LNCAP (cell line): ENCODE data around the gene CCL25.

ENCODE experiments used
- CTCF ChIP-seq: fragments of 450-650 bp; IDR thresholded peaks from 2 replicates; pipeline ENCODE4 v1.5.1; 2017; ENCODE audit warnings: mild to moderate bottlenecking

CCL25 gene

GRCh38 chr19:8094336-8094735 lies 41.8 kb downstream of the CCL25 start:
- no peak for TF ChIP-seq CTCF

DNA sequence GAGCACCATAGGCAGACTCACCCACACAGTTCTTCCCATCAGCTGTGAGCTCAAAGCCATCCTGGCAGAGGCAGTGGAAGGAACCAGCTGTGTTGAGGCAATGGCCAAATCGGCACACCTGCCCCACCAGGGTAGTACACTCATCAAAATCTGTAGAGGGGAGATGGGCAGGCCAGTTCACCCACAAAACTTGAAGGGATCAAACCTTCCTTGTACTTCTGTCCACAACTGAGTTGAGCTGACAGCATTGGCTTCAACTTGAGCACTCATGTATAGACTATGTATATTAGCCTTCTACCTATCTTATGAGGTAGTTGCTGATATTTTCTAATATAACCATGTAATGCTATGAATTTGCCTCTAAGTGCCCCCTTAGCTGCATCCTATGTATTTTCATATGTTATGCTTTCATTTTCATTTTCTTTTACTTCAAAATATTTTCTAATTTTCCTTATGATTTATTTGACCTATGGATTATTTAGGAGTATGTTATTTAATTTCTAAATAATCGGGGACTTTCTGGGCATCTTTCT lies 42.9 kb downstream of the CCL25 start:
- TF ChIP-seq CTCF, result no peak

- no peak for TF ChIP-seq CTCF
Observed at GRCh38 chr19:8096071-8096470, 43.5 kb downstream of the CCL25 start.

- no peak for TF ChIP-seq CTCF
Observed at GRCh38 chr19:8097198-8097597, 44.6 kb downstream of the CCL25 start.

DNA sequence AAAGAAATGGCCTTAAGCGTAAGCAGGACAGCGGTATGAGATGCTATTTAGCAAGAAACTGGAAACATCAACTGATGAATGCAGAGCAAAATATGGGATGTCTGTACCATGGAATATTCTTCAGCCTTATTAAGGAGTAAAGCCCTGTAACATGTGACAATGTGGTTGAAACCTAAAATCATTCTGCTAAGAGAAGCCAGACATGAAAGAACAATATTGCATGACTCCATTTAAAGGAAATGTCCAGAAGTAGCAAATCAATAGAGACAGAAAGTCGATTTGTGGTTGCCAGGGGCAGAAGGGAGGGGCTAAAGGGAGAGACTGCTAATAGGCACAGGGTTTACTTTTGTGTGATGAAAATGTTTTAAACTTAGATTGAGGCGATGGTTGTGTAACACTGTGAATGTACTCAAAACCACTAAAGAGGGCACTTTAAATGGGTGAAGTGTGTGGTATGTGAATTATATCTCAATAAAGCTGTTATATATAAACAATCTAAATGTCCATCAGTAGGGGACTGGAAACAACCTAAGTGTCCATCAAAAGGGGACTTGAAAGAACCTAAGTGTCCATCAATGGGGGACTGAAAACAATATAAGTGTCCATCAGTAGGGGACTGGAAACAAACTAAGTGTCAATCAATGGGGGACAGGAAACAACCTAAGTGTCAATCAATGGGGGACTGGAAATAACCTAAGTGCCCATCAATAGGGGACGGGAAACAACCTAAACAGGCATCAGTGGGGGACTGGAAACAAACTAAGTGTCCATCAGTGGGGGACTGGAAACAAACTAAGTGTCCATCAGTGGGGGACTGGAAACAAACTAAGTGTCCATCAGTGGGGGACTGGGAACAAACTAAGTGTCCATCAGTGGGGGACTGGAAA lies 45.4 kb downstream of the CCL25 start:
- no peak for TF ChIP-seq CTCF

DNA sequence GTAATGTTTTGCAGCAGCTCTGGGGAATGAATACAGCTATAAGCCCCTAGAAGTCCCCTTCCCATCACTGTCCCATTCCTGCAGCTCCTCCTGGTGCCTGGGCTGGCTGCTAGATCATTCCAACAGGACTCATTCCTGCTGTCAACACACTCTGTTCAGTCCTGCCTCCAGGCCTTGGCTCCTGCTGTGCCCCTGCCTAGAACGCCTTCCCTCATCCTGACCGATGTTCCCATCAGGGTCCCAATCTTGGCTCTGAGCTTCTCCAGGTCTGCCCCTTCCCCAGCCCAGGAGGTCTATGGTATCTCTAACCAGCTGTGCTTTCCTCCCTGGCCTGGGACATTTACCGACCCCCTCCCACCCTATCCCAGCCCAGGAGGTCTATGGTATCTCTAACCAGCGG lies 48.8 kb downstream of the CCL25 start:
- TF ChIP-seq CTCF, result no peak

DNA sequence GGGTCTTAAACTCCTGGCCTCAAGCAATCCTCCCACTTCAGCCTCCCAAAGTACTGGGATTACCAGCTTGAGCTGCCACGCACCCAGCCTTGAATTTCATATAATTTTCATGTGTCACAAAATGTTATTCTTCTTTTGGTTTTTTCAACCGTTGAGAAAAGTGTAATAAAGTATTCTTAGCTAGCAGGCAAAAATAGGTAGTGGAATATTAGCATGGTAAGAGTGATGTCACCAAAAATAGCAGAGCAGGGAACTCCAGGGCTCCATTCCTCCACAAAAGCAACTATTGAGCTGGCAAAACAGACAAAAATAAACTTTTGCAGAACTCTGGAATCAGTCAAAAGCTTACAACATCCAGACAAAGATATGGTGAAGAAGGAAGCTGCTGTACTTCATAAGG lies 52.9 kb downstream of the CCL25 start:
- TF ChIP-seq CTCF, result no peak
